Stimulated activated memory B cell treated with anti-CD40 and anti-IgM and Interleukin-4, amounts not matched to agents 10 μg/mL and 1 μg/mL and 100 μg/mL, for 72 hours (primary cell): Measurements from ENCODE around the gene PRKAR2B.

Experiments
- ATAC-seq: fragments of 150-1000 bp; cut with Tn5 transposase; 2 replicates; pipeline ENCODE4 v1.10.0; 2021
- H3K27ac Mint-ChIP-seq: one replicate; pipeline ENCODE4 v1.8.0; 2022; ENCODE audit warnings: mild to moderate bottlenecking, mixed read lengths
- H3K27me3 Mint-ChIP-seq: one replicate; pipeline ENCODE4 v1.8.0; 2022; ENCODE audit warnings: mixed read lengths
- H3K36me3 Mint-ChIP-seq: one replicate; pipeline ENCODE4 v1.8.0; 2022; ENCODE audit warnings: mixed read lengths
- H3K4me1 Mint-ChIP-seq: one replicate; pipeline ENCODE4 v1.8.0; 2022; ENCODE audit warnings: mixed read lengths
- H3K4me3 Mint-ChIP-seq: one replicate; pipeline ENCODE4 v1.8.0; 2022; ENCODE audit warnings: mild to moderate bottlenecking, moderate library complexity, mixed read lengths
- H3K9me3 Mint-ChIP-seq: one replicate; pipeline ENCODE4 v1.8.0; 2022; ENCODE audit warnings: mixed read lengths

Gene PRKAR2B

DNA sequence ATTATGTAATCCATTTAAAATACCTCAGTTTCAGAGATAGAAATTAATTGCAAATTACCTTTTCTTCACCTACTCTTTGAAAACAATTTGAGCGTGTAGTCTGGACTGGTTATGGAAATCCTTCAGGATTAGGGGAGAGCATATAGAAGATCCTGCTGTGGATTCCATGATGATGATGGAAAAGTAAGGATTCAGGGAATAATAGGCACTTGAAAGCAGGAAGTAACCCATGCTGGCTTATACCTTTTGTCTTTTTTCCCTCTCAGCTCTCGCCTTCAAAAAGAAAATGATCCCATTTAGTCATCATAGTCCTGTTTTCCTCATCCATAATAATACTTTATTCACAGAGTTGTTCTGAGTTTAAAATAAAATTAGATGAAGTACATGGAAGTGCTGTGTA is 128.7 kb downstream of the PRKAR2B start:
- H3K4me1 Mint-ChIP-seq: peaks cover 51% of the 10 kb centered on the region
- H3K27ac Mint-ChIP-seq: peak overlapping the region; percentile 71
- H3K4me3 Mint-ChIP-seq: no peak overlapping the region

DNA sequence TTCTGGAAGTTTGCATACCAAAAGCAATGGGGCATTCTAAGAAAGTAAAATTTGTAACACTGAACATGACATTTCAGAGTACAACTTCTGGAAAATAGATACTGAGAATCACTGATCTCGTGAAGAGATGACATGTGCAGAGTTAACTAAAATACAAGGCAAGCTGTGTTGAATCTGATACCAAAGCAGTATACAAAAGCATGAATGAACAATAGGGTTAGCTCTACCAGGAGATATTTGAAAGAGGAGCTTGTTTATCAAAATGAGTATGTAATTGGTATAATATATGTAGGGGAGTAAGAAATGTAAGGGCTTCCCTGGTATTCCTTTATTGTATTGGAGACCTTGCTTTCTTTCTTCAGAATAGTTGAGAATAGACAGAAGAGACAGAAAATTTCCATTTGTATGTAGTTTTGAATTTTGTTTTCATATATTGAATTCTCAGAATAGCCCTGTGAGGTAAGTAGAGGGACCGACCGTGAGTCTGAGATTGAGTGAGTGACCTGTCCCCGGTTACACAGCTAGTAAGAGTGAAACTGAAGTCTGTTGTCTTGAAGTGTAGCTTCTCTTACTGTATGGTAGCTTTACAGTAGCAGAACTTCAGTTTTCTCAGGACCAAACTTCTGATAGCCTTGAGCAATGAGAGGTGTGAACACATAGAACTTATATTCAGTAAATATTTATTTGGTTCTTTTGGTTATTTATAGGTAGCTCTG is 129.3 kb downstream of the PRKAR2B start:
- peak; percentile 56 for ATAC-seq
- peak overlapping the region; percentile 71 for H3K27ac Mint-ChIP-seq
- H3K4me3 Mint-ChIP-seq: peak overlapping the region; percentile 61
- H3K36me3 Mint-ChIP-seq: peaks cover 6% of the 10 kb centered on the region
- no peaks in the 10 kb centered on the region for H3K9me3 Mint-ChIP-seq
- no peaks in the 10 kb centered on the region for H3K27me3 Mint-ChIP-seq
- H3K4me1 Mint-ChIP-seq: peaks cover 51% of the 10 kb centered on the region

More for the DNA sequence above, 128.7 kb downstream of the PRKAR2B start:
- Mint-ChIP-seq H3K36me3 (peaks cover 6% of the 10 kb centered on the region), H3K9me3 (no peaks in the 10 kb centered on the region), H3K27me3 (no peaks in the 10 kb centered on the region)
- ATAC-seq: no peak

DNA sequence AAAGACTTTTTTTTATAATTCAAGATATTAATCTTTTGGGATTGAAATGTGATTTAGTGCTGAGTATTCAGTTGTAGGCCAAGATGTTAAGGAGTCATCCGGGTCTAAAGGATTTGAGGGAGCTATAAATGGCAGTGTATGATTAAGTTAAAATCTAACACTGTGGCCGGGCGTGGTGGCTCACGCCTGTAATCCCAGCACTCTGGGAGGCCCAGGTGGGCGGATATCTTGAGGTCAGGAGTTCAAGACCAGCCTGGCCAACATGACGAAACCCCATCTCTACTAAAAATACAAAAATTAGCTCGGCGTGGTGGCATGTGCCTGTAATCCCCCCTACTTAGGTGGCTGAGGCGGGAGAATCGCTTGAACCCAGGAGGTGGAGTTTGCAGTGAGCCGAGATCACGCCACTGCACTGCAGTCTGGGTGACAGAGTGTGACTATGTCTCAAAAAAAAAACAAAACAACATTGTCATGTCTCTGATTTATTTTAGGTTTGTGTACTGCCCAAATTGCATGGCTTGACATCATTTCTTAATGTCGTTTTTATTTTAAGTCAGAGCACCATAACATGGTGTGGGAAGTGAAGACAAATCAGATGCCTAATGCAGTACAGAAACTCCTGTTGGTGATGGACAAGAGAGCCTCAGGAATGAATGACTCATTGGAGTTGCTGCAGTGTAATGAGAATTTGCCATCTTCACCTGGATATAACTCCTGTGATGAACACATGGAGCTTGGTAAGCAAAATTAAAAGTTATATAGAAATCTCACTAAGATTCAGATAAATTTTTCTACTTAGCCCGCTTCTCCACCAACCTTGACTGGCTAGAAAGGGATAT is 135.0 kb downstream of the PRKAR2B start:
- Mint-ChIP-seq H3K27me3 (no peaks in the 10 kb centered on the region), H3K27ac (peak overlapping the region; percentile 71), H3K36me3 (peaks cover 25% of the 10 kb centered on the region), H3K9me3 (no peaks in the 10 kb centered on the region), H3K4me3 (no peak overlapping the region), H3K4me1 (peaks cover 33% of the 10 kb centered on the region)
- no peak for ATAC-seq

DNA sequence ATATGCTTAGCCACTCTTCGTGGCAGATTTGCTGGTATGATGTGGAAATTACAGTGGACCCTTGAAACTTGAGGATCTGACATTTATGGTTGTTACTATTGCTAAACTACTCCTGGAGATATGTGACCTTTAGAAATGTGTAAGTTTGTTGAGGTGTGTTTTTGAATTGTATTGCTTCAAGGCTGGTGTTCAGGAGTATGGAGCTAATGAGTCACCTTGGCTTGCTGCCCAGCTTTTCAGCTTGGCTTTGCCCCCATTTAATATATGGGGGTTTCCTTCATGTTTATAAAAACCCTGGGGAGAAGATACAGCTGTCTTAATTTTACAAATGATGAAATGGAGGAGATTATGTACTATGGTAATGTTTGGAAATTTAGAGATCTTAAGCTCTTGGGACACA is 135.9 kb downstream of the PRKAR2B start:
- Mint-ChIP-seq H3K36me3 (peaks cover 33% of the 10 kb centered on the region), H3K4me1 (peaks cover 35% of the 10 kb centered on the region), H3K9me3 (no peaks in the 10 kb centered on the region), H3K4me3 (peak overlapping the region; percentile 4), H3K27me3 (no peaks in the 10 kb centered on the region), H3K27ac (peak overlapping the region; percentile 71)
- ATAC-seq: peak; percentile 58

DNA sequence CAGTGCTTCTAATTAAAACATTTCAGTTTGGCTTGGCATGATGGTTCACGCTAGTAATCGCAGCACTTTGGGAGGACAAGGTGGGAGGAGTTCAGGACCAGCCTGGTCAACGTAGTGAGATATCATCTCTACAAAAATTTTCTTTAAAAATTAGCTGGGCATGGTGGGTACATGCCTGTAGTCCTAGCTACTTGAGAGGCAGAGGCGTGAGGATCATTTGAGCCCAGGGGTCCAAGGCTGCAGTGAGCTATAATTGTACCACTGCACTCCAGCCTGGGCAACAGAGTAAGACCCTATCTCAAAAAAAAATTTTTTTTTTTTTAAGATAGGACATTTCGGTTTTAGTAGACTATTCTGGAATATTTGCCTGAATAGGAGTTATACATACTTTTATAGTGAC is 136.7 kb downstream of the PRKAR2B start:
- H3K4me3 Mint-ChIP-seq: no peak overlapping the region
- no peaks in the 10 kb centered on the region for H3K9me3 Mint-ChIP-seq

DNA sequence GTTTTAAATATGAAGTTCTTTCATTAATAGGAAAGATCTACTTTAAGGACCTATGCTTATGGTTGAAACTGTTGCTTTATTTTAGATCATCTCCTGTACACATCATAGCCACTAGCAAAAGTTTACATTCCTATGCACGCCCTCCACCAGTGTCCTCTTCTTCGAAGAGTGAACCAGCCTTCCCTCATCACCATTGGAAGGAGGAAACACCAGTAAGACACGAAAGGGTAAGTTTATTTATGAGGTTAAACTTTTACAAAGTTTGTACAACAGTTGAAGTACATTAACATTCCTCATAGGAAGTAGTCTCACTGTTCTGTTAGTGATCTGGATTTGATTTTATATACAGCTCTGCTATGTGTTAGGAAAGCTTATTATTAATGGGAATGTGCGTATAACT is 141.2 kb downstream of the PRKAR2B start:
- peaks cover 70% of the 10 kb centered on the region for H3K36me3 Mint-ChIP-seq
- no peak for ATAC-seq
- H3K27me3 Mint-ChIP-seq: no peaks in the 10 kb centered on the region
- peaks cover 13% of the 10 kb centered on the region for H3K4me1 Mint-ChIP-seq
- H3K27ac Mint-ChIP-seq: no peak overlapping the region
- H3K4me3 Mint-ChIP-seq: no peak overlapping the region
- no peaks in the 10 kb centered on the region for H3K9me3 Mint-ChIP-seq

More for the DNA sequence above, 136.7 kb downstream of the PRKAR2B start:
- Mint-ChIP-seq H3K4me1 (peaks cover 30% of the 10 kb centered on the region), H3K36me3 (peaks cover 41% of the 10 kb centered on the region), H3K27me3 (no peaks in the 10 kb centered on the region), H3K27ac (peak overlapping the region; percentile 71)
- no peak for ATAC-seq

DNA sequence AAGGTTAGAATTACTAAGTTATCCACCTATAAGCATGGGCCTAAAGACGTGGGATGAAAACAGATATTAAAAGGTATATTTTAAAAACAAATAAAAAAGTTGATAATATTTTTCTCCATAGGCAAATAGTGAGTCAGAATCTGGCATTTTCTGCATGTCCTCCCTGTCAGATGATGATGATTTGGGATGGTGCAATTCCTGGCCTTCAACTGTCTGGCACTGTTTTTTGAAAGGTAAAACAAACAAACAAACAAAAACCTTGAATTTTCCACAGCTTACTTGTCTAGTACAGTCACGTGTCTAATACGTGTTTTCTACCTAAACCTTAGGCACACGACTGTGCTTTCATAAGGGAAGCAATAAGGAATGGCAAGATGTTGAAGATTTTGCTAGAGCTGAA is 141.7 kb downstream of the PRKAR2B start:
- peaks cover 65% of the 10 kb centered on the region for H3K36me3 Mint-ChIP-seq

DNA sequence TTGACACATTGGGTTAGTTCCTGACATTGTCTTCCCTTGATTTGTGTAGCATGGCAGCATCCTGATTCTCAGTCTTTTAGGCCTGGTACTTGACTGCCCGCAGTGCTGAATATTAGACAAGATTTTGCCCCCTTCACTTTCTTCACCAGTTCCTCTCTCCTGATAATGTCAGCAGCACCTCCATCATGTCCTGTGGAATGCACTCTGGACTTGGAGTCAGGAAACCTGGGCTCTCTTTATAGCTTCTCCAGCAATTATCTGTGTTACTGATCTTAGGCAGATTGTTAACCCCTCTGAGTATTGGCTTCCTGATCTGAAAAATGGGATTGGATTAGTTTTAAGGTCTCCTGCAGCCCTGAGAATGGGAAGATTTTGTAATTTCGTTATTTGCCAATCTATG is 143.3 kb downstream of the PRKAR2B start:
- no peaks in the 10 kb centered on the region for H3K27me3 Mint-ChIP-seq
- no peak overlapping the region for H3K4me3 Mint-ChIP-seq
- H3K27ac Mint-ChIP-seq: no peak overlapping the region
- ATAC-seq: no peak
- peaks cover 8% of the 10 kb centered on the region for H3K4me1 Mint-ChIP-seq
- peaks cover 68% of the 10 kb centered on the region for H3K36me3 Mint-ChIP-seq
- no peaks in the 10 kb centered on the region for H3K9me3 Mint-ChIP-seq

More for the DNA sequence above, 141.7 kb downstream of the PRKAR2B start:
- Mint-ChIP-seq H3K4me1 (peaks cover 8% of the 10 kb centered on the region), H3K4me3 (no peak overlapping the region), H3K27me3 (no peaks in the 10 kb centered on the region), H3K9me3 (no peaks in the 10 kb centered on the region), H3K27ac (no peak overlapping the region)
- no peak for ATAC-seq

DNA sequence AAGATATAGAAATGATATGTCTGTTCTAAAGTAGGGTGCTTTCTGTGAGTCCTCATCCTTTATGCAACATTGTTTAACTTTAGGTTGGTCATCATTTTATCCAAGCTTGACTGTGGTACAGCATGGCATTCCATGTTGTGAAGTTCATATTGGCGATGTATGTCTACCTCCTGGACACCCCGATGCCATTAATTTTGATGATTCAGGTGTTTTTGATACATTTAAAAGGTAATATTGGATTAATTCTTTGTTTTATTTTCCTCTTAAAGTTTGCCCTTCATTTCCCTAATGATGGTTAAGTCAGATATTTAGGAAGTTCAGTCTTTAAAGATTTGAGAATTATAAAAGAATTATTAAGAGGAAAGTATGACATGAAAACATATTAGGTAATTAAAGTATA is 145.6 kb downstream of the PRKAR2B start:
- H3K4me1 Mint-ChIP-seq: peaks cover 2% of the 10 kb centered on the region
- H3K27ac Mint-ChIP-seq: no peak overlapping the region
- ATAC-seq: no peak
- H3K4me3 Mint-ChIP-seq: no peak overlapping the region
- peaks cover 64% of the 10 kb centered on the region for H3K36me3 Mint-ChIP-seq
- no peaks in the 10 kb centered on the region for H3K9me3 Mint-ChIP-seq
- no peaks in the 10 kb centered on the region for H3K27me3 Mint-ChIP-seq

DNA sequence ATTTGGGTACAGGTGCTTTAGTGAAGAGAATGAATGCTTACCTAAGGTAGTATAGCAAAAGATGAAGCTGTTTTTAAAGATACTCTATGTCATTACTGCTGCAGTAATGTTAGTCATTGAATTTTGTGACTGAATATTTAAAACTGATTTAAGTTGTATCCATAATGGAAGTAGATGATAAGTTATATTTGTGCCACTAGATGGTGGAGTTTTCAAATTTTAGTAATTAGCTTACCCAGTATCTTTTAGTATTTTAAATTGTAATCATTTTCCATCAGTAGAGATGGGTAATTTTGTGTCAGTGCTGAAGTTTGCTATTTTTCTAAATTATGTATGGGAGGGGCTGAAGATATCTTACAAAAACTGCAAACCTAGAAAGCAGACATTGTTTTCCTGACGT is 149.5 kb downstream of the PRKAR2B start:
- Mint-ChIP-seq H3K36me3 (peaks cover 40% of the 10 kb centered on the region), H3K4me3 (no peak overlapping the region), H3K27me3 (no peaks in the 10 kb centered on the region), H3K9me3 (no peaks in the 10 kb centered on the region), H3K4me1 (no peaks in the 10 kb centered on the region), H3K27ac (peak overlapping the region; percentile 62)
- no peak for ATAC-seq

DNA sequence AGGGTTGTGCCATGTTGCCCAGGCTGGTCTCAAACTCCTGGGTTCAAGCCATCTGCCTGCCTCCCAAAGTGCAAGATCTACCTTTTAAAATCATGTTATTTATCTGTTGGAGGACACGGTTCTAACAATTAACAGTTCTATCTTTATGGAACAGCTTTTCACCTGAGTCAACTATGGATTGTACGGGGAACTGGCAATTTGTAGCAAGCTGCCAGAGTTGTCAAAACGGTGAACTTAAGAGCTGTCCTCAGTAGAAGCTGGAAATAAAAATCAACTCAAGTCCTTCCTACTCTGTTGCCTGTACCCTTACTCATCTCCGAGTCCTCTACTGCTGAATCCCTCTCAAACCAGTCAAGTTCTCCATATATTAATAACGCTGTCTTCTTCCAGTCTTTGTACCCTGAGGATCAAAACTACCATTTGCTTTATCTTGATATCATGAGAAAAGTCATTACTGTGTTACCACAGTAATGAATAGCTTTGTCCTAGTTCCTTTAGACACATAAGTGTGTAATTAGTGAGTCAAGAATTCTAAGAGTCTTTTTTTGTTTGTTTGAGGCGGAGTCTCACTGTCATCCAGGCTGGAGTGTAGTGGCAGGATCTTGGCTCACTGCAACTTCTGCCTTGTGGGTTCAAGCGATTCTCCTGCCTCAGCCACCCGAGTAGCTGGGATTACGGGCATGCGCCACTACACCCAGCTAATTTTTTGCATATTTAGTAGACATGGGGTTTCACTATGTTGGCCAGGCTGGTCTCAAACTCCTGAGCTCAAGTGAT is 152.5 kb downstream of the PRKAR2B start:
- no peaks in the 10 kb centered on the region for H3K4me1 Mint-ChIP-seq
- H3K27ac Mint-ChIP-seq: no peak overlapping the region
- H3K9me3 Mint-ChIP-seq: no peaks in the 10 kb centered on the region
- no peak for ATAC-seq
- H3K36me3 Mint-ChIP-seq: peaks cover 43% of the 10 kb centered on the region
- H3K27me3 Mint-ChIP-seq: no peaks in the 10 kb centered on the region
- no peak overlapping the region for H3K4me3 Mint-ChIP-seq

DNA sequence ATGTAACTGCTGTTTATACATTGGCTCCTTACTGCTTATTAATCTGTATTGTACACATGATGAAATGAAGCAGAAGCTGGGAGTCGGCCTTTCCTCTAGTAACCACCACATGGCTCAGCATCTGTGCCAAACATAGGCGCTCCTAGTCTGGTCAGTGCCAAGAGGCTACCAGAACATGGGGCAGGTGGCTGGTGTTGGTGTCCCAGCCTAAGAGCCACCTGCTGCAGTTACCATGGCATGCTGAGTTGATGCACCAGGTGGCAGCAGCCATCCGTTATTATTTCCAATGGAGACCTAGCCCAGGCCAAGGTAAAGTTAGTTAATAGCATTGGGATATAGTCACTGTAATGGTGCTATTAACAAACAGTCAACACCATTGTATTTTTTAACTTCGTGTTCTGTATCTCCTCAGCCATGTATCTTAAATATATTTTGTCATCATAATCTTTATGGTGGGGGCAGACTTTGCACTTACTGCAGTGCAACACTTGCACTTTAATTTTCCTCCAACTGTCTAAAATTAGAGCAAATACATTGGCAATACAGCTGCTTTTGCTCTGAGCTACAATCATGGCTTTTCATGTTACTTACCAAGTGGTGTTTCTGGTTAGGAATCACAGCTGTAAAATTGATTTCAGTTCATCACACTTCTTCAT is 157.4 kb downstream of the PRKAR2B start:
- peaks cover 57% of the 10 kb centered on the region for H3K36me3 Mint-ChIP-seq
- H3K27ac Mint-ChIP-seq: no peak overlapping the region
- H3K9me3 Mint-ChIP-seq: no peaks in the 10 kb centered on the region
- H3K4me3 Mint-ChIP-seq: no peak overlapping the region
- H3K4me1 Mint-ChIP-seq: no peaks in the 10 kb centered on the region
- H3K27me3 Mint-ChIP-seq: no peaks in the 10 kb centered on the region
- no peak for ATAC-seq

DNA sequence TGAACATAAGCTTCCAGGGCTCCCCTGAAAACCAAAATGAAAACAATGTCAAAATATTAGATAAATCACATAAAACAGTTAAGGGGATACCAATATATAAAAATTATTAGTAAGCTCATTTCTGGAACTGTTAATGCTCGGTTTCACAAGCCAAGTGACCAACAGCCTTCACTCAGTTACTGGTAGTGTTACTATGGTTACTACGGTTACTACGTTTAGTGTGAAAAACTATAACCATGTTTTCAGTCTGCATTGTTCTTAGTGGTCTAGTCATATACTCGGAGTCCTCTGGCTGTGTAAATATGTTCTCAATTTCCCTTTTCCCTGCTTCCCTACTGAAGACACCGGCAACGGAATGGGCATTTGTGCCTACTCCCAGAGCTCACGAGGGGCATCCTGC is 159.1 kb downstream of the PRKAR2B start:
- ATAC-seq: no peak
- Mint-ChIP-seq H3K36me3 (peaks cover 52% of the 10 kb centered on the region), H3K4me3 (no peak overlapping the region), H3K27ac (no peak overlapping the region), H3K9me3 (no peaks in the 10 kb centered on the region), H3K27me3 (no peaks in the 10 kb centered on the region), H3K4me1 (no peaks in the 10 kb centered on the region)

DNA sequence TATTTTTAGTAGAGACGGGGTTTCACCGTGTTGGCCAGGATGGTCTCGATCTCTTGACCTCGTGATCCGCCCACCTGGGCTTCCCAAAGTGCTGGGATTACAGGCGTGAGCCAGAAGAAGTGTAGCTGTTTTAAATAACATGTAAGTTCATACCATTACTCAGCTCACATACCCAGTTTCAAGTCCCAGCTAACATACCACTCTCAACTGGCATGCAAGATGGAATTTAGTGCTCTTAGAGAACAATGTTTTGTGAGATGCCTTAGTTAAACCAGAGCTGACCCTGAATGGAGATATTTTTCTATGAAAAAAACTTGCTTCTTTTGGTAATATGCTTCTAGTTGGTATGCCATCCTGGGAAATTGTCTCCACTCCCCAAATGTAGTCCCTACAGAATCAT is 161.6 kb downstream of the PRKAR2B start:
- peaks cover 54% of the 10 kb centered on the region for H3K36me3 Mint-ChIP-seq
- H3K9me3 Mint-ChIP-seq: no peaks in the 10 kb centered on the region
- no peak for ATAC-seq

DNA sequence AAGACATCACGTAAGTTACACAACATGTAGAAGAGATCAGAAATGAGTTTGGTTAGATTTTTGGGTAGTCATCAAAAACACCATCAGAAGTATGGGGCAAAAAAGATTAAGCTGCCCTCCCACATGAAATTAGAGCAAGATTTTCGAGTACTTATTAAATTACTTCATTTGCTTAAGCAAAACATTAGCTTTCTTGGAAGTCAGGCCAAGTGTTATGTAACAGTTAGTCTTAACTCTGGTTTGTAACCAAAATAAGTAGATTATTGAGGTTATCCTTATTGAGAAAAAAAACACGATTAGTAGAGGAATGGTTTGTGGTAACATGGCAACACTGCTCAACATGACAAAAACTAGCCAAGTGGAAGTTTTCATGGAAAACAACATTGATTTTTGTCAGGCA is 162.2 kb downstream of the PRKAR2B start:
- Mint-ChIP-seq H3K36me3 (peaks cover 54% of the 10 kb centered on the region), H3K9me3 (no peaks in the 10 kb centered on the region), H3K27ac (no peak overlapping the region), H3K27me3 (no peaks in the 10 kb centered on the region), H3K4me1 (no peaks in the 10 kb centered on the region), H3K4me3 (no peak overlapping the region)
- ATAC-seq: no peak

More for the DNA sequence above, 161.6 kb downstream of the PRKAR2B start:
- Mint-ChIP-seq H3K27ac (no peak overlapping the region), H3K4me3 (no peak overlapping the region), H3K27me3 (no peaks in the 10 kb centered on the region), H3K4me1 (no peaks in the 10 kb centered on the region)
